GM06990 (cell line): ENCODE measurements around the gene ABCA5.
A peak's percentile ranks its signal among the peaks of the same experiment; 100 is the strongest.

Source experiments
- DNase-seq: peaks from one replicate; pipeline ENCODE4 v3.0.0-alpha.2; 2011; ENCODE audit not compliant: insufficient read length; ENCODE audit errors: extremely low read depth
- H3K27me3 ChIP-seq: replicated peaks from 2 replicates; pipeline ENCODE4 v1.6.0; 2011; ENCODE audit warnings: low read length; ENCODE audit not compliant: control insufficient read depth, insufficient read depth
- H3K36me3 ChIP-seq: 2 replicates; pipeline ENCODE4 v1.5.1; 2011; ENCODE audit warnings: low read length; ENCODE audit not compliant: control insufficient read depth, insufficient read depth
- H3K4me3 ChIP-seq: replicated peaks from 2 replicates; pipeline ENCODE4 v1.5.1; 2011; ENCODE audit warnings: low read depth, mild to moderate bottlenecking, control low read depth, low read length
- CTCF ChIP-seq: IDR thresholded peaks from 2 replicates; pipeline ENCODE4 v1.5.1; 2011; ENCODE audit warnings: low read length, control low read depth, mild to moderate bottlenecking, inconsistent platforms; ENCODE audit not compliant: insufficient read depth, poor library complexity, severe bottlenecking

ABCA5 gene

GRCh38 chr17:69236464-69236863, 90.5 kb downstream of the ABCA5 start:
- no peaks in the 10 kb centered on the region for H3K27me3 ChIP-seq
- TF ChIP-seq CTCF = no peak
- no peak for DNase-seq

GRCh38 chr17:69235338-69236058, 91.4 kb downstream of the ABCA5 start:
- peak; percentile 30 for DNase-seq
- no peaks in the 10 kb centered on the region; the same call in 1 of the 2 replicates for H3K36me3 ChIP-seq
- peak; percentile 77 for TF ChIP-seq CTCF
- H3K4me3 ChIP-seq = no peak overlapping the region
- H3K27me3 ChIP-seq = no peaks in the 10 kb centered on the region

More at GRCh38 chr17:69236464-69236863, 90.5 kb downstream of the ABCA5 start:
- no peaks in the 10 kb centered on the region; the same call in 1 of the 2 replicates for H3K36me3 ChIP-seq
- H3K4me3 ChIP-seq = no peak overlapping the region

GRCh38 chr17:69232650-69233049, 94.3 kb downstream of the ABCA5 start:
- Histone ChIP-seq H3K4me3 (no peak overlapping the region), H3K27me3 (no peaks in the 10 kb centered on the region), H3K36me3 (no peaks in the 10 kb centered on the region; the same call in 1 of the 2 replicates)
- no peak for DNase-seq
- TF ChIP-seq CTCF = no peak

- DNase-seq = no peak
- no peak for TF ChIP-seq CTCF
- no peak overlapping the region for H3K4me3 ChIP-seq
- H3K36me3 ChIP-seq = no peaks in the 10 kb centered on the region; the same call in 1 of the 2 replicates
- no peaks in the 10 kb centered on the region for H3K27me3 ChIP-seq
Measured at GRCh38 chr17:69231521-69231920, 95.4 kb downstream of the ABCA5 start.

- no peaks in the 10 kb centered on the region; the same call in 1 of the 2 replicates for H3K36me3 ChIP-seq
- no peak for TF ChIP-seq CTCF
- no peak overlapping the region for H3K4me3 ChIP-seq
- no peak for DNase-seq
- H3K27me3 ChIP-seq = no peaks in the 10 kb centered on the region
Measured at GRCh38 chr17:69230939-69231338, 96.0 kb downstream of the ABCA5 start.
